Bronchial smooth muscle cell (primary cell): ENCODE results near the gene PEAK1. TPM values are rescaled to one million over a fixed set of nuclear protein-coding genes. Genes with fewer than 3 reads are reported as not detected.

Source experiments
- total RNA-seq: library from RNA; depleted of rRNA; stranded (reverse); fragments of >200 nt; gene quantifications from 2 replicates; pipeline ENCODE4 v1.2.1, GENCODE V29; 2014

PEAK1 gene
- total RNA-seq, result 43.9 and 48.1 TPM in 2 replicates

GRCh38 chr15:77419836-77420609 lies at the start of gene PEAK1:
Gene PEAK1 (minus strand): TSS chr15:77420104. CDS start chr15:77181926, 238,178 bp downstream.

GRCh38 chr15:77420610-77421369 lies 886 bp upstream of the PEAK1 start, which contains the start of gene HMG20A:
Gene HMG20A (plus strand): TSS chr15:77420888. CDS start chr15:77458408, 37,520 bp downstream.

GRCh38 chr15:77070495-77071304 lies 349.2 kb downstream of the PEAK1 start, which contains the start of gene TSPAN3:
Gene TSPAN3 (minus strand): TSS chr15:77071109. CDS start chr15:77070954, 155 bp downstream.

Other genes with a start within 250 kb of the PEAK1 start
- 18.1 and 23.6 TPM in 2 replicates for gene HMG20A, start 784 bp upstream of the PEAK1 start, total RNA-seq
- gene LINGO1, start 212.8 kb upstream of the PEAK1 start, total RNA-seq, result not detected in 2 replicates